Neural cell (in vitro differentiated cells): ENCODE measurements around the gene PNLIPRP2.

Source experiments
- CTCF ChIP-seq: fragments of 450-650 bp; IDR thresholded peaks from 2 replicates; pipeline ENCODE4 v1.5.1; 2014; ENCODE audit warnings: antibody characterized with exemption, mild to moderate bottlenecking, moderate library complexity; ENCODE audit not compliant: poor library complexity, severe bottlenecking
- EP300 ChIP-seq: fragments of 450-650 bp; conservative IDR thresholded peaks from 2 replicates; pipeline ENCODE4 v1.6.1; 2014; ENCODE audit warnings: antibody characterized with exemption, mild to moderate bottlenecking, moderate library complexity; ENCODE audit not compliant: poor library complexity, severe bottlenecking
- POLR2AphosphoS5 ChIP-seq: IDR thresholded peaks from 2 replicates; pipeline ENCODE4 v1.6.1; 2012
- RAD21 ChIP-seq: fragments of 450-650 bp; conservative IDR thresholded peaks from 2 replicates; pipeline ENCODE4 v1.6.1; 2014; ENCODE audit warnings: antibody characterized with exemption, mild to moderate bottlenecking, moderate library complexity

GRCh38 chr10:116590590-116591444 is 29.9 kb upstream of the PNLIPRP2 start, which contains the start of gene PNLIPRP1:
- TF ChIP-seq EP300 (no peak), POLR2AphosphoS5 (no peak), CTCF (no peak), RAD21 (no peak)
